ENCODE measurements around the gene C9orf152.

DNA sequence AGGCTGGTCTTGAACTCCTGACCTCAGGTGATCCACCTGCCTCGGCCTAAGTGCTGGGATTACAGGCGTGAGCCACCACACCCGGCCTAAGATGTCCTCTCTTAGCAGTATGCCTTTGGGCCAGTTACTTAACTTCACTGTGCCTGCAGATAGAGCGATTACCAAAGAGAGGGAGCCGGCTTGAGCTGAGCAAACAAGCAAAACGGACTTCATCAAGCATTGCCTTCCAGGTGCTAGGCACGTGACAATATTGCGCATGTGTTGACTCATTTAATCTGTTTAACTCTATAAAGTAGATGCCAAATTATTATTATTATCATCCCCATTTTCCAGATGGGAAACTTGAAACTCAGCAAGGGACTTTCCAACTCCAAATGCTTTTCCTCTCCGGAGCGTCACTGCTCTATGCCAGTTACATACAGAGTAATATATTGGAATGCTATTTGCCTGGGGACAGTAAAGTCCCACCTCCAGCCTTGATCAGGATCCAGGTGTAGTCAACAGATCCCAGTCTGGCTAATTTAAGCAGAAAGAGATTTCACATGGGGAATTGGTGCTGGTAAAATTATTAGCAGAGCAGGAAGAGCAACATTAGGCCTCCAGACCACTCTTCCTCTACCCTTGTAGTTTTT is 5.6 kb upstream of the C9orf152 start:
- TF ChIP-seq, protein P1, sequence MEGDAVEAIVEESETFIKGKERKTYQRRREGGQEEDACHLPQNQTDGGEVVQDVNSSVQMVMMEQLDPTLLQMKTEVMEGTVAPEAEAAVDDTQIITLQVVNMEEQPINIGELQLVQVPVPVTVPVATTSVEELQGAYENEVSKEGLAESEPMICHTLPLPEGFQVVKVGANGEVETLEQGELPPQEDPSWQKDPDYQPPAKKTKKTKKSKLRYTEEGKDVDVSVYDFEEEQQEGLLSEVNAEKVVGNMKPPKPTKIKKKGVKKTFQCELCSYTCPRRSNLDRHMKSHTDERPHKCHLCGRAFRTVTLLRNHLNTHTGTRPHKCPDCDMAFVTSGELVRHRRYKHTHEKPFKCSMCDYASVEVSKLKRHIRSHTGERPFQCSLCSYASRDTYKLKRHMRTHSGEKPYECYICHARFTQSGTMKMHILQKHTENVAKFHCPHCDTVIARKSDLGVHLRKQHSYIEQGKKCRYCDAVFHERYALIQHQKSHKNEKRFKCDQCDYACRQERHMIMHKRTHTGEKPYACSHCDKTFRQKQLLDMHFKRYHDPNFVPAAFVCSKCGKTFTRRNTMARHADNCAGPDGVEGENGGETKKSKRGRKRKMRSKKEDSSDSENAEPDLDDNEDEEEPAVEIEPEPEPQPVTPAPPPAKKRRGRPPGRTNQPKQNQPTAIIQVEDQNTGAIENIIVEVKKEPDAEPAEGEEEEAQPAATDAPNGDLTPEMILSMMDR (conservative IDR thresholded peaks at IDR 0.05; ENCODE audit: low read depth in 2 of 2): no peak
- TF ChIP-seq, protein P2, sequence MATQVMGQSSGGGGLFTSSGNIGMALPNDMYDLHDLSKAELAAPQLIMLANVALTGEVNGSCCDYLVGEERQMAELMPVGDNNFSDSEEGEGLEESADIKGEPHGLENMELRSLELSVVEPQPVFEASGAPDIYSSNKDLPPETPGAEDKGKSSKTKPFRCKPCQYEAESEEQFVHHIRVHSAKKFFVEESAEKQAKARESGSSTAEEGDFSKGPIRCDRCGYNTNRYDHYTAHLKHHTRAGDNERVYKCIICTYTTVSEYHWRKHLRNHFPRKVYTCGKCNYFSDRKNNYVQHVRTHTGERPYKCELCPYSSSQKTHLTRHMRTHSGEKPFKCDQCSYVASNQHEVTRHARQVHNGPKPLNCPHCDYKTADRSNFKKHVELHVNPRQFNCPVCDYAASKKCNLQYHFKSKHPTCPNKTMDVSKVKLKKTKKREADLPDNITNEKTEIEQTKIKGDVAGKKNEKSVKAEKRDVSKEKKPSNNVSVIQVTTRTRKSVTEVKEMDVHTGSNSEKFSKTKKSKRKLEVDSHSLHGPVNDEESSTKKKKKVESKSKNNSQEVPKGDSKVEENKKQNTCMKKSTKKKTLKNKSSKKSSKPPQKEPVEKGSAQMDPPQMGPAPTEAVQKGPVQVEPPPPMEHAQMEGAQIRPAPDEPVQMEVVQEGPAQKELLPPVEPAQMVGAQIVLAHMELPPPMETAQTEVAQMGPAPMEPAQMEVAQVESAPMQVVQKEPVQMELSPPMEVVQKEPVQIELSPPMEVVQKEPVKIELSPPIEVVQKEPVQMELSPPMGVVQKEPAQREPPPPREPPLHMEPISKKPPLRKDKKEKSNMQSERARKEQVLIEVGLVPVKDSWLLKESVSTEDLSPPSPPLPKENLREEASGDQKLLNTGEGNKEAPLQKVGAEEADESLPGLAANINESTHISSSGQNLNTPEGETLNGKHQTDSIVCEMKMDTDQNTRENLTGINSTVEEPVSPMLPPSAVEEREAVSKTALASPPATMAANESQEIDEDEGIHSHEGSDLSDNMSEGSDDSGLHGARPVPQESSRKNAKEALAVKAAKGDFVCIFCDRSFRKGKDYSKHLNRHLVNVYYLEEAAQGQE (IDR thresholded peaks at IDR 0.05; ENCODE audit: unreplicated experiment): no peak
- TF ChIP-seq EZH2phosphoT487 (IDR thresholded peaks at IDR 0.05; ENCODE audit: unreplicated experiment) (no peak), EZH2 (IDR thresholded peaks at IDR 0.05; ENCODE audit: low read depth, unreplicated experiment) (no peak), ZNF331 (CRISPR knock-in tag; IDR thresholded peaks at IDR 0.05; ENCODE audit: low read depth) (no peak), POLR2AphosphoS5 (IDR thresholded peaks at IDR 0.05; ENCODE audit: low read depth) (no peak), JUNB (IDR thresholded peaks at IDR 0.05; ENCODE audit: unreplicated experiment) (no peak), ZNF114 (CRISPR knock-in tag; IDR thresholded peaks at IDR 0.05) (no peak), CREB1 (CRISPR knock-in tag; IDR thresholded peaks at IDR 0.05; ENCODE audit: low read depth) (no peak), NANOG (IDR thresholded peaks at IDR 0.05; ENCODE audit: borderline replicate concordance) (no peak), STAT1 (IDR thresholded peaks at IDR 0.05; ENCODE audit: unreplicated experiment) (no peak)
- TF ChIP-seq, protein P3, sequence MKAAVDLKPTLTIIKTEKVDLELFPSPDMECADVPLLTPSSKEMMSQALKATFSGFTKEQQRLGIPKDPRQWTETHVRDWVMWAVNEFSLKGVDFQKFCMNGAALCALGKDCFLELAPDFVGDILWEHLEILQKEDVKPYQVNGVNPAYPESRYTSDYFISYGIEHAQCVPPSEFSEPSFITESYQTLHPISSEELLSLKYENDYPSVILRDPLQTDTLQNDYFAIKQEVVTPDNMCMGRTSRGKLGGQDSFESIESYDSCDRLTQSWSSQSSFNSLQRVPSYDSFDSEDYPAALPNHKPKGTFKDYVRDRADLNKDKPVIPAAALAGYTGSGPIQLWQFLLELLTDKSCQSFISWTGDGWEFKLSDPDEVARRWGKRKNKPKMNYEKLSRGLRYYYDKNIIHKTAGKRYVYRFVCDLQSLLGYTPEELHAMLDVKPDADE (IDR thresholded peaks at IDR 0.05): no peak
- TF ChIP-seq, protein P4, sequence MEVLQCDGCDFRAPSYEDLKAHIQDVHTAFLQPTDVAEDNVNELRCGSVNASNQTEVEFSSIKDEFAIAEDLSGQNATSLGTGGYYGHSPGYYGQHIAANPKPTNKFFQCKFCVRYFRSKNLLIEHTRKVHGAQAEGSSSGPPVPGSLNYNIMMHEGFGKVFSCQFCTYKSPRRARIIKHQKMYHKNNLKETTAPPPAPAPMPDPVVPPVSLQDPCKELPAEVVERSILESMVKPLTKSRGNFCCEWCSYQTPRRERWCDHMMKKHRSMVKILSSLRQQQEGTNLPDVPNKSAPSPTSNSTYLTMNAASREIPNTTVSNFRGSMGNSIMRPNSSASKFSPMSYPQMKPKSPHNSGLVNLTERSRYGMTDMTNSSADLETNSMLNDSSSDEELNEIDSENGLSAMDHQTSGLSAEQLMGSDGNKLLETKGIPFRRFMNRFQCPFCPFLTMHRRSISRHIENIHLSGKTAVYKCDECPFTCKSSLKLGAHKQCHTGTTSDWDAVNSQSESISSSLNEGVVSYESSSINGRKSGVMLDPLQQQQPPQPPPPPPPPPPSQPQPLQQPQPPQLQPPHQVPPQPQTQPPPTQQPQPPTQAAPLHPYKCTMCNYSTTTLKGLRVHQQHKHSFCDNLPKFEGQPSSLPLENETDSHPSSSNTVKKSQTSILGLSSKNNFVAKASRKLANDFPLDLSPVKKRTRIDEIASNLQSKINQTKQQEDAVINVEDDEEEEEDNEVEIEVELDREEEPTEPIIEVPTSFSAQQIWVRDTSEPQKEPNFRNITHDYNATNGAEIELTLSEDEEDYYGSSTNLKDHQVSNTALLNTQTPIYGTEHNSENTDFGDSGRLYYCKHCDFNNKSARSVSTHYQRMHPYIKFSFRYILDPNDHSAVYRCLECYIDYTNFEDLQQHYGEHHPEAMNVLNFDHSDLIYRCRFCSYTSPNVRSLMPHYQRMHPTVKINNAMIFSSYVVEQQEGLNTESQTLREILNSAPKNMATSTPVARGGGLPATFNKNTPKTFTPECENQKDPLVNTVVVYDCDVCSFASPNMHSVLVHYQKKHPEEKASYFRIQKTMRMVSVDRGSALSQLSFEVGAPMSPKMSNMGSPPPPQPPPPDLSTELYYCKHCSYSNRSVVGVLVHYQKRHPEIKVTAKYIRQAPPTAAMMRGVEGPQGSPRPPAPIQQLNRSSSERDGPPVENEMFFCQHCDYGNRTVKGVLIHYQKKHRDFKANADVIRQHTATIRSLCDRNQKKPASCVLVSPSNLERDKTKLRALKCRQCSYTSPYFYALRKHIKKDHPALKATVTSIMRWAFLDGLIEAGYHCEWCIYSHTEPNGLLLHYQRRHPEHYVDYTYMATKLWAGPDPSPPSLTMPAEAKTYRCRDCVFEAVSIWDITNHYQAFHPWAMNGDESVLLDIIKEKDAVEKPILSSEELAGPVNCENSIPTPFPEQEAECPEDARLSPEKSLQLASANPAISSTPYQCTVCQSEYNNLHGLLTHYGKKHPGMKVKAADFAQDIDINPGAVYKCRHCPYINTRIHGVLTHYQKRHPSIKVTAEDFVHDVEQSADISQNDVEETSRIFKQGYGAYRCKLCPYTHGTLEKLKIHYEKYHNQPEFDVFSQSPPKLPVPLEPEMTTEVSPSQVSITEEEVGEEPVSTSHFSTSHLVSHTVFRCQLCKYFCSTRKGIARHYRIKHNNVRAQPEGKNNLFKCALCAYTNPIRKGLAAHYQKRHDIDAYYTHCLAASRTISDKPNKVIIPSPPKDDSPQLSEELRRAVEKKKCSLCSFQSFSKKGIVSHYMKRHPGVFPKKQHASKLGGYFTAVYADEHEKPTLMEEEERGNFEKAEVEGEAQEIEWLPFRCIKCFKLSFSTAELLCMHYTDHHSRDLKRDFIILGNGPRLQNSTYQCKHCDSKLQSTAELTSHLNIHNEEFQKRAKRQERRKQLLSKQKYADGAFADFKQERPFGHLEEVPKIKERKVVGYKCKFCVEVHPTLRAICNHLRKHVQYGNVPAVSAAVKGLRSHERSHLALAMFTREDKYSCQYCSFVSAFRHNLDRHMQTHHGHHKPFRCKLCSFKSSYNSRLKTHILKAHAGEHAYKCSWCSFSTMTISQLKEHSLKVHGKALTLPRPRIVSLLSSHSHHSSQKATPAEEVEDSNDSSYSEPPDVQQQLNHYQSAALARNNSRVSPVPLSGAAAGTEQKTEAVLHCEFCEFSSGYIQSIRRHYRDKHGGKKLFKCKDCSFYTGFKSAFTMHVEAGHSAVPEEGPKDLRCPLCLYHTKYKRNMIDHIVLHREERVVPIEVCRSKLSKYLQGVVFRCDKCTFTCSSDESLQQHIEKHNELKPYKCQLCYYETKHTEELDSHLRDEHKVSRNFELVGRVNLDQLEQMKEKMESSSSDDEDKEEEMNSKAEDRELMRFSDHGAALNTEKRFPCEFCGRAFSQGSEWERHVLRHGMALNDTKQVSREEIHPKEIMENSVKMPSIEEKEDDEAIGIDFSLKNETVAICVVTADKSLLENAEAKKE (CRISPR knock-in tag; IDR thresholded peaks at IDR 0.05): no peak
